ENCODE results near the gene EFNB3.
A peak's percentile ranks its signal among the peaks of the same experiment; 100 is the strongest.

EFNB3 gene

GRCh38 chr17:7687072-7687907, 17.7 kb upstream of the EFNB3 start, which contains the start of gene TP53:
TSS of gene TP53 (minus strand) at chr17:7687490. CDS start at chr17:7676594, 10,896 bp downstream.
- DNase-seq (ENCODE audit: low read depth in 2 of 2) = peak; percentile 94
- H3K4me3 ChIP-seq (replicated peaks in 1 of 2; ENCODE audit: low read depth in 2 of 2, low read length in 2 of 2) = peak within 1 kb of the TSS; percentile 71 to 90
- TF ChIP-seq CTCF (IDR thresholded peaks at IDR 0.05; ENCODE audit: low read depth, low read length) = peak; percentile 12

GRCh38 chr17:7687908-7688807, 16.8 kb upstream of the EFNB3 start, which contains the start of gene WRAP53:
TSS of gene WRAP53 (plus strand) at chr17:7688477. CDS start at chr17:7688649, 172 bp downstream.
- peak; percentile 94 for TF ChIP-seq CTCF (IDR thresholded peaks at IDR 0.05; ENCODE audit: low read depth, low read length)
- DNase-seq (ENCODE audit: low read depth in 2 of 2) = peak; percentile 99 to 100
- H3K4me3 ChIP-seq (replicated peaks in 1 of 2; ENCODE audit: low read depth in 2 of 2, low read length in 2 of 2) = peak within 1 kb of the TSS; percentile 71 to 90

- TF ChIP-seq CTCF (IDR thresholded peaks at IDR 0.05; ENCODE audit: low read depth, low read length) = no peak
- peak overlapping the region; percentile 66 to 90 for H3K4me3 ChIP-seq (replicated peaks in 1 of 2; ENCODE audit: low read depth in 2 of 2, low read length in 2 of 2)
- no peak for DNase-seq (ENCODE audit: low read depth in 2 of 2)
Measured at GRCh38 chr17:7688808-7689316, 16.1 kb upstream of the EFNB3 start.

- TF ChIP-seq CTCF (IDR thresholded peaks at IDR 0.05; ENCODE audit: low read depth, low read length) = no peak
- DNase-seq (ENCODE audit: low read depth in 2 of 2) = no peak
Measured at GRCh38 chr17:7695586-7695985, 9.4 kb upstream of the EFNB3 start.

GRCh38 chr17:7697828-7698588, 7.0 kb upstream of the EFNB3 start:
- TF ChIP-seq CTCF (IDR thresholded peaks at IDR 0.05; ENCODE audit: low read depth, low read length) = no peak
- H3K4me3 ChIP-seq (replicated peaks in 1 of 2; ENCODE audit: low read depth in 2 of 2, low read length in 2 of 2) = no peak overlapping the region
- no peak for DNase-seq (ENCODE audit: low read depth in 2 of 2)

More at GRCh38 chr17:7695586-7695985, 9.4 kb upstream of the EFNB3 start:
- H3K4me3 ChIP-seq (replicated peaks in 1 of 2; ENCODE audit: low read depth in 2 of 2, low read length in 2 of 2) = no peak overlapping the region

GRCh38 chr17:7700510-7700909, 4.5 kb upstream of the EFNB3 start:
- no peak for DNase-seq (ENCODE audit: low read depth in 2 of 2)
- TF ChIP-seq CTCF (IDR thresholded peaks at IDR 0.05; ENCODE audit: low read depth, low read length) = no peak
- H3K4me3 ChIP-seq (replicated peaks in 1 of 2; ENCODE audit: low read depth in 2 of 2, low read length in 2 of 2) = no peak overlapping the region

Data from cardiac fibroblast (primary cell).